GM21825 (cell line): ENCODE data around the gene OSTN.
"Not testable (repeated sequence)": the region's sequence is repeated elsewhere in the genome, so short reads cannot be mapped to it uniquely, and the experiment has no call there.

Source experiments
- ATAC-seq: cut with Tn5 transposase; IDR thresholded peaks from one replicate; pipeline ENCODE4 v1.9.1; 2021; ENCODE audit warnings: mild to moderate bottlenecking, moderate library complexity; ENCODE audit not compliant: unreplicated experiment

Gene OSTN

GRCh38 chr3:191198932-191199331, at the start of gene OSTN:
Gene OSTN, plus strand, starts transcription at chr3:191199241. Its CDS starts 13,292 bp downstream, at chr3:191212533.
- no peak for ATAC-seq

DNA sequence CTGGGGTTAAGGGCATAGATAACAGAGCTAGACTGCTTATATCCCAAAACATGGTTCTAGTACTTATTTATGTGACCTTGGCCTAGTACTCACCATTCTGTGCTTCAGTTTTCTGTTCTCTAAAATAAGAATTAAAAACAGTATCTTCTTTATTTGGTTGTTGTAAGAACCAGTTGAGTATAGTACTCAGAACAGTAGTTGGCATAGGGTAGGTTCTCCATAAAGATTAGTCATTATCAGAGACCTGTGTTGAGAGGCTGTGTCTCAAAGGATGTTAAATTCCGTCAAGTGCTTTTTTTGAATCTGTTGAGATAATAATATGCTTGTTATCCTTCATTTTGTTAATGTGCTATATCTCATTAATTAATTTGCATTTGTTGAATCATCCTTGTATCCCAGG, 47.4 kb upstream of the OSTN start:
- no peak for ATAC-seq

- ATAC-seq = no peak
These were observed 44.2 kb upstream of the OSTN start for GRCh38 chr3:191154827-191155226.

GRCh38 chr3:191158247-191158646, 40.8 kb upstream of the OSTN start:
- no peak for ATAC-seq

- no peak for ATAC-seq
These were observed 40.2 kb upstream of the OSTN start for GRCh38 chr3:191158815-191159214.

- ATAC-seq = no peak
These were observed 33.2 kb upstream of the OSTN start for GRCh38 chr3:191165802-191166201.

DNA sequence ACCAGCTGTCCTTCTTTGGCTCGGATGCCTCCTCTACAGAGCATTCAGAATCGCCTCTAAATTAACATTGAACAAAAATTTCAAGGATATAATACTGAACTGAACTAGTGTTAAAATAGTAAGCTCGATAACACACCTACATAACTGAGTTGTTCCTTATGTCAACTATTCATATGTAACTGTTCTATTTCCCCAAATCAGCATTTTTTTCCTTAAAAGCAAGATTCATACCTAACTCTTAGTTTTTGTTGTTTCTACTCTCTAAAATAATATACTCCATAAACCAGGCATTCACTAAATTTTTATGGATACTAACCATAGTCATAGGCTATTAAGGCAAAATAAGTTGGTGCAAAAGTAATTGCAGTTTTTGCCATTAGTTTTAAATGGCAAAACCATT, 32.7 kb upstream of the OSTN start:
- no peak for ATAC-seq

GRCh38 chr3:191169566-191169965, 29.5 kb upstream of the OSTN start:
- ATAC-seq = no peak

- ATAC-seq = no peak
These were observed 28.9 kb upstream of the OSTN start for GRCh38 chr3:191170097-191170496.

- ATAC-seq = no peak
These were observed 23.9 kb upstream of the OSTN start for GRCh38 chr3:191175102-191175501.

DNA sequence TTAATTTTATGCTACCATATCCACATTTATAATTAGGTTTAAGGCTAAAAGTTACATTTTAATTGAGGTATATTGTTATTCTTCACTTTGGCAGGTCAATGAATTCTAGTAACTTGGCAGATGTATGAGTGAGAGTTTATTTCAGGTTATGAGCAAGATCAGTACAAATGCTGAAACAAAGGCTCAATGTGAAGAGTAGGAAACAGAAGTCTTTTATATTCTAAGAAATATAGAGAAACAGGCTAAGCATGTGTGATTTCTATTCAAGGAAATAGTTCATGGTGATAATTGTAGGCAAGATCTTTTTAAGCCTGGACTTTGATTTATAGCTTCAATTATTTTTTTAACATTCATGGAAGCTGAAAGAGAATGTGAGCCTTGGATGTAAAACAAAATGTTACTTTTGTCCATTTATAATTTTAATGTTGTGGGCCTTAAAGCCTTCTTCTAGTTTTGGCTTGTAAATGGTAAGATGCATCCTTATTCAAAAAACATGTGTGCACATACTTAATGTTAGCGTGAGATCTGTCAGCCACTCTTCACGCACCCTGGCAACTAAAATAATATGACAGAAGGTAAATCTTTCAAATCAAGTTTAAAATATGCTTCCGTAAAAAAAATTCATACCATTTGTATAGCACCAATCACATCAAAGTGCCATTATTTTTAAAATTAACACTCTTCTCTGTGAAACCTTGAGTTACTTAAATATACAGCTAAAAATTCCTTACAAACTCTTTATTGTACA, 22.8 kb upstream of the OSTN start:
- no peak for ATAC-seq

GRCh38 chr3:191185382-191185781, 13.7 kb upstream of the OSTN start:
- not testable (repeated sequence) for ATAC-seq

DNA sequence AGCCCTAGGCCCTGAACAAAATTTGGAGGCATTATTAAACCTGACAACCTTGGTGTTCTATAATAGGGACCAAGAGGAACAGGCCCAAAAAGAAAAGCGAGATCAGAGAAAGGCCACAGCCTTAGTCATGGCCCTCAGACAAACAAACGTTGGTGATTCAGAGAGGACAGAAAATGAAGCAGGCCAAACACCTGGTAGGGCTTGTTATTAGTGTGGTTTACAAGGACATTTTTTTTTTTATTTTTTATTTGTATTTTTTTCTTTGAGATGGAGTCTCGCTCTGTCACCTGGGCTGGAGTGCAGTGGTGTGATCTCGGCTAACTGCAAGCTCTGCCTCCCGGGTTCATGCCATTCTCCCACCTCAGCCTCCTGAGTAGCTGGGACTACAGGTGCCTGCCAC, 10.8 kb upstream of the OSTN start:
- ATAC-seq = not testable (repeated sequence)

- ATAC-seq = not testable (repeated sequence)
These were observed 6.8 kb upstream of the OSTN start for GRCh38 chr3:191192270-191192669.

DNA sequence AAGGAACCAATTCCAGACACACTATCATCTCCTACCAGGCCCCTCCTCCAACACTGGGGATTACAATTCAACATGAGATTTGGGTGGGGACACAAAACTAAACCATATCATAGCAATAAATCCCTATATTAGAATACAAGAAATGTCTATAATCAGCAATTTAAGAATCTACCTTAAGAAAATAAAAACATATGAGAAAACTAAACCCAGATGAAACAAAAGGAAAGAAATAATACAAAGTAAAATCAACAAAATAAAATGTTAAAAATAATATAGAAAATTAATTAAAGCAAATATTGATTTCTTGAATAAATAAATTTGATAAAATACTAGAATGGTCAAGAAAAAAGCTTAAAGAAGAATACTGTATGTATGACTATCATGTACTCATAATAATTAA, 6.1 kb upstream of the OSTN start:
- no peak for ATAC-seq

DNA sequence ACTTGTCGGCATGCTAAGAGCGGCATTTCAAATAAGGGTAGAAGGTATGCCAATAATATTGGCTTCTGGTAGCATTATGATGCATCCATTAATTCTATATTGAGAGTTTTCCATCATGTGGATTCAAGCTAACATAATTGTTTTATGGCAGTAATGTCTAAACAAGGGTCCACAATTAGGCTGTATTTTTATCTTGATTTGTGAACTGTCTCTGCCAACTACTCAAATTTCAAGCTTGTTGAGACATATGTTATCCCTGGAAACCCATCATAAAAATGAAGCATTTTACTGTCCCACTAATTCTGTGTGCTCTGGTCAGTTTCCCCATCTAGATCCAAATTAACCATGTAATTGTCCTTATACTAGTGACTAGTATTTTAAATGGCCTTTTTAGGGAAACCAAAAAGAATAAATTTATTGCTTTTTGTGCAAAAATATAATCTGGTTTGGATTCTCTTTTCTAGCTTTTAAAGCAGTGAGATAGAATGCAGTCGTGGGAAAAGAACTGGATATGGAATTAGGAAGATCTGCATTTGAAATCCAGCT, 1.2 kb upstream of the OSTN start:
- ATAC-seq = no peak

GRCh38 chr3:191198480-191198879, 561 bp upstream of the OSTN start:
- no peak for ATAC-seq

- ATAC-seq = no peak
These were observed 11.0 kb downstream of the OSTN start for GRCh38 chr3:191210032-191210431.

- no peak for ATAC-seq
These were observed 17.5 kb downstream of the OSTN start for GRCh38 chr3:191216510-191216909.

- ATAC-seq = no peak
These were observed 18.3 kb downstream of the OSTN start for GRCh38 chr3:191217301-191217700.

- ATAC-seq = no peak
These were observed 21.9 kb downstream of the OSTN start for GRCh38 chr3:191220908-191221307.

DNA sequence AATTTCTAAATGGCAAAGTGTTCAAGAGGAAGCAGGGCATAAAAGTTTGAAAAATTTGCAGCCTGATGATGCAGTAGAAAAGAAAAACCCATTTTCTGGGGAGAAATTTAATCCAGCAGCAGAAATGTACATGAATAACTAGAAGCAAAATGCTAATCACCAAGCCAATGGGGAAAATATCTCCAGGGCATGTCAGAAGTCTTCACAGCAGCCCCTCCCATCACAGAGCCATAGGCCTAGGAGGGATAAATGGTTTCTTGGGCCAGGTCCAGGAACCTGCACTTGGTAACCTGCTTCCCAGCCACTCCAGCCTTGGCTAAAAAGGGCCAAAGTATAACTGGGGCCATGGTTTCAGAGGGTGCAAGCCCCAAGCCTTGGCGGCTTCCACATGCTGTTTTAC, 22.6 kb downstream of the OSTN start:
- no peak for ATAC-seq

DNA sequence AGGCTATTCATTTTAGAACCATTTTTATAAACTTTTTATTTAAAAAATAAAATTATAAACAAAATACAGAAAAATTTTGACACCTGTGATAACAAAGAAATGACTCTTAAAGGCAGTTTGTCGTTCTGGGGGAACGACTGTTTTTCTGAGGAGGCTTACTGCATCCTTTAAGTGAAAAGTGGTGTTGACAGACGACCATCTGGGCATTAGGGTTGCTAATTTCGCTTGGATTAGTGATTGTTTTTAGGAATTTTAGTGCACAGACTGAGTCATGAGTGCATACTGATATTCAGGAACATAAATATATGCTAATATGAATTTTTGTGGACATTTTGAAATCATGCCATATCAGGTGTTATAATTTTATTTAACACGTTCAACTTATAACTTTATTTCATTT, 28.5 kb downstream of the OSTN start:
- ATAC-seq = no peak
